Natural killer cell (primary cell): Measurements from ENCODE around the gene DUSP7. TPM values are rescaled to one million over a fixed set of nuclear protein-coding genes. Genes with fewer than 3 reads are reported as not detected.

Experiments
- ATAC-seq, 3 donors: fragments of 150-1000 bp in 2 of 3; fragments of 200-7000 bp in 1 of 3; cut with Tn5 transposase; 1 replicate in 1 of 3; 2 replicates in 2 of 3; pipeline ENCODE4 v1.10.0; 2021; ENCODE audit warnings: mild to moderate bottlenecking in 2 of 3, moderate library complexity in 2 of 3
- DNase-seq, 2 donors: peaks; one replicate each; pipeline versions ENCODE4 v3.0.0 to v3.0.0-alpha.2; 2013 to 2021; ENCODE audit warnings: mixed read lengths in 1 of 2
- H3K27ac ChIP-seq: one replicate; pipeline ENCODE4 v1.5.1; 2013; ENCODE audit warnings: mild to moderate bottlenecking, low read length
- H3K27me3 ChIP-seq: one replicate; pipeline ENCODE4 v1.6.1; 2013; ENCODE audit warnings: low read length; ENCODE audit not compliant: control insufficient read depth, insufficient read depth
- H3K36me3 ChIP-seq: one replicate; pipeline ENCODE4 v1.6.1; 2013; ENCODE audit warnings: low read length; ENCODE audit not compliant: control insufficient read depth, insufficient read depth
- H3K4me1 ChIP-seq: one replicate; pipeline ENCODE4 v1.6.1; 2013; ENCODE audit warnings: low read length; ENCODE audit not compliant: control insufficient read depth, insufficient read depth
- H3K4me3 ChIP-seq: one replicate; pipeline ENCODE4 v1.5.1; 2013; ENCODE audit warnings: low read length
- H3K9me3 ChIP-seq: one replicate; pipeline ENCODE4 v1.6.1; 2013; ENCODE audit warnings: low read length; ENCODE audit not compliant: control insufficient read depth, insufficient read depth
- H3K27ac Mint-ChIP-seq, 2 donors: one replicate each; pipeline ENCODE4 v1.8.0; 2022; ENCODE audit warnings: mild to moderate bottlenecking in 2 of 2, mixed read lengths in 2 of 2, moderate library complexity in 1 of 2
- H3K27me3 Mint-ChIP-seq, 2 donors: one replicate each; pipeline ENCODE4 v1.8.0; 2022; ENCODE audit warnings: low read depth in 2 of 2, mixed read lengths in 2 of 2
- H3K36me3 Mint-ChIP-seq: one replicate; pipeline ENCODE4 v1.8.0; 2022; ENCODE audit warnings: mixed read lengths
- H3K4me1 Mint-ChIP-seq, 2 donors: one replicate each; pipeline ENCODE4 v1.8.0; 2022; ENCODE audit warnings: mixed read lengths in 2 of 2
- H3K4me3 Mint-ChIP-seq: one replicate; pipeline ENCODE4 v1.8.0; 2022; ENCODE audit warnings: mild to moderate bottlenecking, moderate library complexity, mixed read lengths
- H3K9me3 Mint-ChIP-seq, 2 donors: one replicate each; pipeline ENCODE4 v1.8.0; 2022; ENCODE audit warnings: mixed read lengths in 2 of 2
- WGBS: methylation state at CpG from one replicate; pipeline ENCODE4 v1.1.7; 2013; ENCODE audit warnings: missing lambda C conversion rate; ENCODE audit not compliant: insufficient coverage; 5-methylcytosine and 5-hydroxymethylcytosine counted together
- intact Hi-C: fragments of 100-400 bp; cut with micrococcal nuclease; formaldehyde crosslinking; loops from one replicate; pipeline ENCODE4 v1.14.2; 2022
- total RNA-seq, 4 donors: library from RNA; stranded (reverse); fragments of 120-200 nt in 1 of 4; gene quantifications; one replicate each; pipeline versions ENCODE4 v1.2.3 to v1.2.4, GENCODE V29; 2013 to 2022
- TF ChIP-seq, protein P1 (sequence below): fragments of 200-600 bp; IDR thresholded peaks from one replicate; pipeline ENCODE4 v1.8.0; 2022; ENCODE audit warnings: antibody characterized with exemption

Gene DUSP7, protein sequence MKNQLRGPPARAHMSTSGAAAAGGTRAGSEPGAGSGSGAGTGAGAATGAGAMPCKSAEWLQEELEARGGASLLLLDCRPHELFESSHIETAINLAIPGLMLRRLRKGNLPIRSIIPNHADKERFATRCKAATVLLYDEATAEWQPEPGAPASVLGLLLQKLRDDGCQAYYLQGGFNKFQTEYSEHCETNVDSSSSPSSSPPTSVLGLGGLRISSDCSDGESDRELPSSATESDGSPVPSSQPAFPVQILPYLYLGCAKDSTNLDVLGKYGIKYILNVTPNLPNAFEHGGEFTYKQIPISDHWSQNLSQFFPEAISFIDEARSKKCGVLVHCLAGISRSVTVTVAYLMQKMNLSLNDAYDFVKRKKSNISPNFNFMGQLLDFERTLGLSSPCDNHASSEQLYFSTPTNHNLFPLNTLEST
- total RNA-seq: 10 to 100 TPM in 2 of 3 donors, 1 to 10 TPM in 1; 8.7 to 17.4 (median 11.6) TPM
- total RNA-seq (2013): 13.6 TPM

DNA sequence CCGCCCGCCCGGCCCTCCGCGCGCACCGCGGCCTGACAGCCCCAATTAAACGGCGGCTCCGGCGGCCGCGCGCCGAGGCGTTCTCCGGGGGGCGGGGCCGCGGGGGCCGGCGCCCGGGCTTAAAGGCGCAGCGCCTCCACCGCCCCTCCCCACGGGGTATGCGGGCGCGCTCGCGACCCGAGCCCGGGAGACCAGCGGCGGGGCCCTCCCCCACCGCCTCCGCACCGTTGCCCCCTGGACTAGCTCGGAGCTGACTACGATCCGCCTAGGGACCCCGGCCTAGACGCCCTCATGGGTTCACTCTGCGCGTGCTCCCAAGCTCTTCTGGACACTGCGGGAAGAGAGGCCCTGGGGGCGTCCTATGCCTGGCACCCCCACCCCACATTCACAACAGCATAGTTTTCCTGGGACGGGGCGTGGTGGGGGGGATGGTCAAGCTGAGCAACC lies at the start of gene DUSP7:
TSS of gene DUSP7 (minus strand) at position 51 of the 447 bp plus-strand sequence. CDS start 205 bp downstream, outside the sequence.
- under 1% methylated on average over 49 of the region's 51 CpGs for WGBS
- no peaks in the 10 kb centered on the region for H3K9me3 Mint-ChIP-seq
- peak; percentile 31 to 58 (median 40) for ATAC-seq
- H3K36me3 ChIP-seq: peaks cover 6% of the 10 kb centered on the region
- intact Hi-C loops: loop anchor here (2.0 kb wide), 1 partner anchor 114 kb away; the partner anchor contains the start of gene PARP3
- peak within 1 kb of the TSS; percentile 73 for H3K27ac ChIP-seq
- H3K4me1 Mint-ChIP-seq: peaks cover 38 to 49% of the 10 kb centered on the region in 2 donors
- peaks cover 0 to 2% of the 10 kb centered on the region in 2 donors for H3K27me3 Mint-ChIP-seq
- TF ChIP-seq, protein P1, sequence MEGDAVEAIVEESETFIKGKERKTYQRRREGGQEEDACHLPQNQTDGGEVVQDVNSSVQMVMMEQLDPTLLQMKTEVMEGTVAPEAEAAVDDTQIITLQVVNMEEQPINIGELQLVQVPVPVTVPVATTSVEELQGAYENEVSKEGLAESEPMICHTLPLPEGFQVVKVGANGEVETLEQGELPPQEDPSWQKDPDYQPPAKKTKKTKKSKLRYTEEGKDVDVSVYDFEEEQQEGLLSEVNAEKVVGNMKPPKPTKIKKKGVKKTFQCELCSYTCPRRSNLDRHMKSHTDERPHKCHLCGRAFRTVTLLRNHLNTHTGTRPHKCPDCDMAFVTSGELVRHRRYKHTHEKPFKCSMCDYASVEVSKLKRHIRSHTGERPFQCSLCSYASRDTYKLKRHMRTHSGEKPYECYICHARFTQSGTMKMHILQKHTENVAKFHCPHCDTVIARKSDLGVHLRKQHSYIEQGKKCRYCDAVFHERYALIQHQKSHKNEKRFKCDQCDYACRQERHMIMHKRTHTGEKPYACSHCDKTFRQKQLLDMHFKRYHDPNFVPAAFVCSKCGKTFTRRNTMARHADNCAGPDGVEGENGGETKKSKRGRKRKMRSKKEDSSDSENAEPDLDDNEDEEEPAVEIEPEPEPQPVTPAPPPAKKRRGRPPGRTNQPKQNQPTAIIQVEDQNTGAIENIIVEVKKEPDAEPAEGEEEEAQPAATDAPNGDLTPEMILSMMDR: no peak
- H3K27ac Mint-ChIP-seq: peak within 1 kb of the TSS; percentile 93 to 94
- peak; percentile 67 to 84 for DNase-seq
- no peaks in the 10 kb centered on the region for H3K9me3 ChIP-seq
- H3K27me3 ChIP-seq: no peaks in the 10 kb centered on the region
- peak within 1 kb of the TSS; percentile 93 for H3K4me3 Mint-ChIP-seq
- peaks cover 56% of the 10 kb centered on the region for H3K4me1 ChIP-seq
- H3K4me3 ChIP-seq: peak within 1 kb of the TSS; percentile 73
- no peaks in the 10 kb centered on the region for H3K36me3 Mint-ChIP-seq

DNA sequence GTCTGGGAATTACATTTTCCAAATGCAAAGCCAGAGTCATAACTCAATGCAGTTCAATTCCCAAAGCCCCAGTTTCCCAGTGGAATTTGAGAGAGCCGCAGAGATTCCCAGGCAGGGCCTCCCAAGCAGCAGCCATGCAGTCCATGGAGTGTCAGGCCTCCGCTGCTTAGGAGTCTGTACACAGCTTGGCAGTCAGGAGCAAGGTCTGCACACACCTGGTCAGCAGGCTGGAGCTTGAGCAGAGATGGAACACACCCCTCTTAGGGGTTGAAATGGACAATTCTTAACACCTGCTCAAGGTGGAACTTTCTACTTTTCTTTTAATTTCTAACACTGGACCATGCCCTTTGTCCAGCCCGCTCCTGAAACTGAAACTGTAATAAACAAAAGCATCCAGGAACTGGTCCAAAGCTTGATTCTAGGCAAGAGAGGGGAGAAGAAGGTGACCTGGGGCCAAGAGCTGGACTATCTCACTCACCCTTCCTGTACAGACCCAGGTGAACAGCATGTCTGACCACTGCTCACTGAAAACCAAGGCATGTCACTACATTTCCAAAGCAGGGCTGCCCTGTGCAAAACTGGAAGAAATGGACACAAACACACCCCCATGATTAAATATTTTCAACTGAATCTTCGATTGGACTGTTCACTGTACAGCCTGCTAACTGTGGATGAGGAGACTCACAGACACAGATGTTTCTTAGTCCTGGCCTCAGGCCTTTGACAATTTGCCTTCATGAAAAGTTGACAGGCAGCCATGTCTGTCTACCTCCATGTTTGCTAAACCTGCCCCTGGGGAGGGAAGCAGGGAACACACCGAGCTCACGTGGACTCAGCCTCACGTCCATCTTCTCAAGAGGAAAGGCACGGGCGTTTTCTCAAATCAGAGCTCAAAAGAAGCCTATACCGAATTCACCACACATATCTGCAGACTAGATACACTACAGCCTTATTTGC lies 48.6 kb upstream of the DUSP7 start:
- Histone ChIP-seq H3K4me3 (no peak overlapping the region), H3K4me1 (peaks cover 24% of the 10 kb centered on the region), H3K36me3 (no peaks in the 10 kb centered on the region), H3K27ac (no peak overlapping the region), H3K27me3 (no peaks in the 10 kb centered on the region), H3K9me3 (peaks cover 3% of the 10 kb centered on the region)
- Mint-ChIP-seq H3K4me1 (peaks cover 20 to 32% of the 10 kb centered on the region in 2 donors), H3K36me3 (no peaks in the 10 kb centered on the region), H3K9me3 (peaks cover 0 to 2% of the 10 kb centered on the region in 2 donors), H3K27me3 (no peaks in the 10 kb centered on the region), H3K4me3 (no peak overlapping the region), H3K27ac (no peak overlapping the region)
- 95% methylated on average over 10 of the region's 10 CpGs for WGBS
- intact Hi-C loops: no loop called here
- TF ChIP-seq, protein P1: no peak
- no peak for ATAC-seq
- no peak for DNase-seq

DNA sequence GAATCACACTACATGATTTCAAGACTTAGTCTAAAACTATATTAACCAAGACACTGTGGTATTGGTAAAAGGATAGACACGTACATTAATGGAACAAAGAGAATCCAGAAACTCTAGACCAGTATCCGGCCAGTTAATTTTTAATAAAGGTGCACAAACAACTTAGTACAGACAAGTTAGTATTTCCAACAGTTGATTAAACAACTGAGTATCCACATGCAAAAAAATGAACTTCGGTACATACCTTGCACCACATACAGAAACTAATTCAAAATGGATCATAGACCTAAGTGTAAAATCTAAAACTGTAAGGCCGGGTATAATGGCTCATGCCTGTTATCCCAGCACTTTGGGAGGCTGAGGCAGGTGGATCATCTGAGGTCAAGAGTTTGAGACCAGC lies 46.6 kb upstream of the DUSP7 start:
- peaks cover 18% of the 10 kb centered on the region for H3K4me1 ChIP-seq
- no peaks in the 10 kb centered on the region for H3K27me3 Mint-ChIP-seq
- peaks cover 20 to 30% of the 10 kb centered on the region in 2 donors for H3K4me1 Mint-ChIP-seq
- H3K4me3 Mint-ChIP-seq: no peak overlapping the region
- no peak overlapping the region for H3K27ac Mint-ChIP-seq
- TF ChIP-seq, protein P1: no peak
- ATAC-seq (no peak), DNase-seq (no peak)
- no peaks in the 10 kb centered on the region for H3K36me3 ChIP-seq
- H3K27ac ChIP-seq: no peak overlapping the region
- intact Hi-C loops: no loop called here
- peaks cover 3% of the 10 kb centered on the region for H3K9me3 ChIP-seq
- no peak overlapping the region for H3K4me3 ChIP-seq
- H3K27me3 ChIP-seq: no peaks in the 10 kb centered on the region
- WGBS: 100% methylated on average over 3 of the region's 4 CpGs
- H3K36me3 Mint-ChIP-seq: no peaks in the 10 kb centered on the region
- peaks cover 0 to 2% of the 10 kb centered on the region in 2 donors for H3K9me3 Mint-ChIP-seq
